Esophagus squamous epithelium (tissue), 5 donors: Measurements from ENCODE around the gene LRRC36. TPM values are rescaled to one million over a fixed set of nuclear protein-coding genes. Genes with fewer than 3 reads are reported as not detected.

ENCODE experiments used
- DNase-seq: peaks from one replicate; lab custom pipeline; 2025; lab: John Stamatoyannopoulos, UW
- H3K27ac ChIP-seq, 4 donors: fragments of 200-600 bp; sonication (generic); one replicate each; pipeline ENCODE4 v1.5.1; 2016 to 2019; ENCODE audit warnings: mild to moderate bottlenecking in 1 of 4
- H3K27me3 ChIP-seq, 4 donors: fragments of 200-600 bp; sonication (generic); 1 replicate in 3 of 4; 2 replicates in 1 of 4; pipeline versions ENCODE4 v1.5.1 to v1.6.0; 2017 to 2021; ENCODE audit warnings: antibody characterized with exemption in 1 of 4
- H3K36me3 ChIP-seq, 3 donors: fragments of 200-600 bp; sonication (generic); one replicate each; pipeline ENCODE4 v1.5.1; 2016 to 2019
- H3K4me1 ChIP-seq, 3 donors: fragments of 200-600 bp; sonication (generic); one replicate each; pipeline ENCODE4 v1.5.1; 2017 to 2019
- H3K4me3 ChIP-seq, 4 donors: fragments of 200-600 bp; sonication (generic); 1 replicate in 3 of 4; 2 replicates in 1 of 4; pipeline ENCODE4 v1.5.1; 2016 to 2019; ENCODE audit warnings: mild to moderate bottlenecking in 2 of 4, moderate library complexity in 1 of 4
- H3K9me3 ChIP-seq, 3 donors: fragments of 200-600 bp; sonication (generic); one replicate each; pipeline ENCODE4 v1.5.1; 2016 to 2019
- CTCF ChIP-seq, 6 experiments: fragments of 450-650 bp in 4 of 6; fragments of 200-600 bp in 2 of 6; sonication (generic) in 2 of 6; IDR thresholded peaks; one replicate each; pipeline ENCODE4 v1.5.1; 2016 to 2019; ENCODE audit warnings: antibody characterized with exemption in 6 of 6, mild to moderate bottlenecking in 4 of 6, moderate library complexity in 4 of 6
- POLR2A ChIP-seq, 4 donors: fragments of 450-650 bp; IDR thresholded peaks; one replicate each; pipeline ENCODE4 v1.6.1; 2017; ENCODE audit warnings: antibody characterized with exemption in 4 of 4, mild to moderate bottlenecking in 4 of 4, moderate library complexity in 3 of 4
- WGBS, 2 donors: methylation state at CpG; one replicate each; pipeline ENCODE4 v1.1.5; 2018; 5-methylcytosine and 5-hydroxymethylcytosine counted together
- intact Hi-C: fragments of 100-400 bp; cut with DNase I; formaldehyde crosslinking; loops from one replicate; pipeline ENCODE4 v1.15.0; 2022
- total RNA-seq, 4 donors: library from RNA; depleted of rRNA; stranded (reverse); fragments of >200 nt; gene quantifications; one replicate each; pipeline ENCODE4 v1.1.0, GENCODE V29; 2016
- donor health status: DM: yes; HTN: yes; CAD: no.

The LRRC36 gene
- total RNA-seq, 4 donors from 2014 or later = not detected

GRCh38 chr16:67287960-67288359, 38.7 kb upstream of the LRRC36 start:
- Histone ChIP-seq H3K27ac (no peak overlapping the region), H3K36me3 (peaks cover 0 to 10% (median 0%) of the 10 kb centered on the region in 3 donors), H3K9me3 (no peaks in the 10 kb centered on the region), H3K4me3 (no peak overlapping the region), H3K27me3 (no peaks in the 10 kb centered on the region), H3K4me1 (peaks cover 0 to 11% (median 0%) of the 10 kb centered on the region in 3 donors)
- no peak for DNase-seq
- TF ChIP-seq CTCF (IDR thresholded peaks at IDR 0.05) (no peak), POLR2A (IDR thresholded peaks at IDR 0.05) (no peak)
- 88 to 93% methylated on average over 9 to 12 of the region's 14 CpGs for WGBS, 2 donors
- intact Hi-C loops = loop anchor here (10.0 kb wide), 1 partner anchor 127 kb away; the partner anchor contains the start of gene ZDHHC1

- H3K36me3 ChIP-seq = peaks cover 0 to 6% (median 0%) of the 10 kb centered on the region in 3 donors
- H3K4me3 ChIP-seq = no peak overlapping the region
- intact Hi-C loops = no loop called here
- no peak for TF ChIP-seq CTCF (IDR thresholded peaks at IDR 0.05)
- TF ChIP-seq POLR2A (IDR thresholded peaks at IDR 0.05) = no peak
- peaks cover 0 to 4% (median 0%) of the 10 kb centered on the region in 3 donors for H3K4me1 ChIP-seq
- no peak for DNase-seq
- WGBS, 2 donors = 74 to 98% methylated on average over 4 to 5 of the region's 7 CpGs
- H3K27ac ChIP-seq = no peak overlapping the region
- no peaks in the 10 kb centered on the region for H3K9me3 ChIP-seq
- H3K27me3 ChIP-seq = peaks cover 0 to 5% (median 0%) of the 10 kb centered on the region in 4 donors
These were observed 35.2 kb upstream of the LRRC36 start for GRCh38 chr16:67291461-67291860.

DNA sequence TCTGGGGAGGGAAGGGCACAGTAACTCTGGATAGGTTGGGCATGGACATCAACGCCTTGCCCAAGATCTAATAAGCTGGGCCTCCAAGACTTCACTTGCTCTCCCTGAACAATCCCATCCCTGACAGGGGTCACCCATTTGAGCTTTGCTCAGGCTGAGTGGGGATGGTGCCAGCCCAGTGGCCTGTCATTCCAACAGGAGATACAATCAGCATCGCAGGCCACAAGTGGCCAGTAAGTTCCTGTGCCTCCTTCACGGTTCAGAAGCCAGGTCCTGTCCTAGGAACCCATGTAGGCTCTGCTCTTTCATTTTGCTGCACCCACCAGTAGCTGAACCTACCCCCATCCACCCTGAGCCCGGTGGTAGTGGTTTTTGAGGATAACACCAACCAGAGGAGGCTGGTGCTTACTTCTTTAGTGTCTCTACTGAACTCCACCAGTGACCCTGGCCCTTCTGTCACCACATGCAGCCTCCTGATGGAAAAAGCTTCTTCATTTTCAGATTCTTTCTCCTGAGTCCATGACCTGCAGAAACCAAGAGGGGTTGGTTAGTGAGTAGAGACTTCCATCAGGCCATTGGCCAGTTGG, 32.4 kb upstream of the LRRC36 start:
- no peak for TF ChIP-seq POLR2A (IDR thresholded peaks at IDR 0.05)
- no peak for TF ChIP-seq CTCF (IDR thresholded peaks at IDR 0.05)
- Histone ChIP-seq H3K4me1 (peaks cover 0 to 4% (median 0%) of the 10 kb centered on the region in 3 donors), H3K9me3 (no peaks in the 10 kb centered on the region), H3K36me3 (no peaks in the 10 kb centered on the region), H3K27me3 (peaks cover 0 to 5% (median 0%) of the 10 kb centered on the region in 4 donors), H3K4me3 (no peak overlapping the region), H3K27ac (no peak overlapping the region)
- DNase-seq = no peak
- intact Hi-C loops = no loop called here
- WGBS, 2 donors = 65 to 76% methylated on average over 3 of the region's 4 CpGs

GRCh38 chr16:67294938-67295361, 31.7 kb upstream of the LRRC36 start:
- WGBS, 2 donors = 63 to 69% methylated on average over 6 to 7 of the region's 7 CpGs
- Histone ChIP-seq H3K36me3 (no peaks in the 10 kb centered on the region), H3K4me3 (no peak overlapping the region), H3K4me1 (no peaks in the 10 kb centered on the region), H3K9me3 (no peaks in the 10 kb centered on the region), H3K27me3 (peaks cover 0 to 5% (median 0%) of the 10 kb centered on the region in 4 donors), H3K27ac (no peak overlapping the region)
- intact Hi-C loops = no loop called here
- no peak for DNase-seq
- no peak for TF ChIP-seq CTCF (IDR thresholded peaks at IDR 0.05)
- TF ChIP-seq POLR2A (IDR thresholded peaks at IDR 0.05) = no peak

- DNase-seq = no peak
- intact Hi-C loops = no loop called here
- Histone ChIP-seq H3K9me3 (no peaks in the 10 kb centered on the region), H3K4me1 (peaks cover 3 to 7% (median 3%) of the 10 kb centered on the region in 3 donors), H3K36me3 (no peaks in the 10 kb centered on the region), H3K4me3 (no peak overlapping the region), H3K27ac (no peak overlapping the region), H3K27me3 (peaks cover 0 to 5% (median 0%) of the 10 kb centered on the region in 4 donors)
- TF ChIP-seq CTCF (IDR thresholded peaks at IDR 0.05) = no peak
- TF ChIP-seq POLR2A (IDR thresholded peaks at IDR 0.05) = no peak
- 30 to 31% methylated on average over 2 to 3 of the region's 3 CpGs for WGBS, 2 donors
These were observed 30.2 kb upstream of the LRRC36 start for GRCh38 chr16:67296420-67296819.
